Activated T-helper 1 cell treated with Interleukin-2 at 50 U/mL for 16 hours (primary cell): ENCODE measurements around the gene GCSAM.

ENCODE experiments used
- DNase-seq: peaks from one replicate; pipeline ENCODE4 v3.0.0-alpha.2; 2020; ENCODE audit warnings: low read depth

GCSAM gene

GRCh38 chr3:112129925-112130637, 3.0 kb downstream of the GCSAM start:
- DNase-seq, result no peak

GRCh38 chr3:112128843-112129727, 4.0 kb downstream of the GCSAM start:
- DNase-seq, result peak; percentile 23

- DNase-seq, result no peak
Measured at GRCh38 chr3:112127522-112128494, 5.2 kb downstream of the GCSAM start.

- DNase-seq, result no peak
Measured at GRCh38 chr3:112126511-112126911, 6.5 kb downstream of the GCSAM start.

- no peak for DNase-seq
Measured at GRCh38 chr3:112124907-112125607, 8.0 kb downstream of the GCSAM start.

- no peak for DNase-seq
Measured at GRCh38 chr3:112123548-112123947, 9.5 kb downstream of the GCSAM start.

GRCh38 chr3:112122870-112123269, 10.2 kb downstream of the GCSAM start:
- no peak for DNase-seq

- no peak for DNase-seq
Measured at GRCh38 chr3:112121577-112122547, 11.2 kb downstream of the GCSAM start.

- DNase-seq, result no peak
Measured at GRCh38 chr3:112119962-112120836, 12.8 kb downstream of the GCSAM start.

GRCh38 chr3:112117841-112118571, 15.0 kb downstream of the GCSAM start:
- no peak for DNase-seq

- no peak for DNase-seq
Measured at GRCh38 chr3:112117415-112117814, 15.6 kb downstream of the GCSAM start.

- DNase-seq, result no peak
Measured at GRCh38 chr3:112116748-112117186, 16.3 kb downstream of the GCSAM start.

GRCh38 chr3:112115806-112116383, 17.2 kb downstream of the GCSAM start:
- no peak for DNase-seq

- no peak for DNase-seq
Measured at GRCh38 chr3:112115161-112115739, 17.8 kb downstream of the GCSAM start.

- DNase-seq, result no peak
Measured at GRCh38 chr3:112114576-112115160, 18.4 kb downstream of the GCSAM start.

GRCh38 chr3:112111785-112112402, 21.2 kb downstream of the GCSAM start:
- DNase-seq, result peak; percentile 33

GRCh38 chr3:112109322-112109721, 23.7 kb downstream of the GCSAM start:
- no peak for DNase-seq
